T1000 (cell line): ENCODE data around the gene ILKAP.
"Not testable (repeated sequence)": the region's sequence is repeated elsewhere in the genome, so short reads cannot be mapped to it uniquely, and the experiment has no call there.

Source experiments
- DNase-seq: peaks from one replicate; lab custom pipeline; 2025; ENCODE audit warnings: mixed read lengths; lab: John Stamatoyannopoulos, UW

The ILKAP gene

DNA sequence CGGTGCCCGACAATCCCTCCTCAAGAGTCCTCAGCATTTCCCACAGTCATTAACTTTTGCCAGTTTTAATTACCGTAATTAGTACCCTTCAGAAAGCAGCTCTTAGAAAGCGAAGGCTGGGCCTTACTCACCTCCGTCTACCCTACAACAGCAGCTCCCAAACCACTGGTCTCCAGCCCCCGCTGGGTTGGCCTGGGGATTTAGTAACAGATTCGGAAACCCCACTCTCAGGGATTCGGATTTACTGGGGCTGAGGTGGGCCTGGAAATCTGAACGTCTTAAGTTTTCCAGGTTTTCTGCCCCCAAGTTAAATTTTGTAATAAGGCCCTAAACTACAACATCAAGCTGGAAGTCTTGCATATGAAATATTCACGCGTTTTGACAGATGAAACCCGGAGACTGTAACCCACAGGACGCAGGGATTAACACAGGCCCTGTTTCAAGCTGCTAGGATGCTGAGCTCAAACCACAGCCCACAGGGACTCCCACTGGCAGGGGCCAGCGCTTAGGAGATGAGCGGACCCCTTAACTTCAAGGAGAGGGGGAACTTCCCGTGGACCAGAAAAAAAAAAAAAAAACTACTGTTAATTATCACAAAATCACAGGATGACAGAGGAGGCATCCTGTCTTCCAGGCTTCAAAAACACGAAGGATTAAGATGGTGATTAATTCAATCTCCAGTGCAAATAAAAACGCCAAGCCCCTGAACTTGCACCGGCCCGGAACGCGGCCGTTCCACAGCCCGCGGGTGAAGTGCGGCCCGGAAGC, 985 bp downstream of the ILKAP start:
- no peak for DNase-seq

DNA sequence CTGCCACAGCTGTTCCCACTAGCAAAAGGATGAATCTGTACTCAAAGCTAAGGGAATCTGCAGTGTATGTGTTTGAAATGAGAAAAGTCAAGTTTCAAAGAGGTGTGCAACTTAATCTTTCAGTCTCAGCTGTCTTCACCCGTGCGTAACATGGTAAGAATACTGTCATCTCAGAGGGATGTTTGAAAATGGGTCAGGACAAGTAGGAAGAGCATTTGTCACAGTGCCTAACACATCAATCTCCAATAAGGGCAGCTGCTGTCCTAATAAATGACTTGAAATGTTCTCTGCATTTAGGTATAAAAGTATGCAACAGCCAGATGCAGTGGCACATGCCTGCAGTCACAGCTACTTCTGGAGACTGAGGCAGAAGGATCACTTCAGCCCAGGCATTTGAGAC, 13.1 kb downstream of the ILKAP start:
- no peak for DNase-seq

DNA sequence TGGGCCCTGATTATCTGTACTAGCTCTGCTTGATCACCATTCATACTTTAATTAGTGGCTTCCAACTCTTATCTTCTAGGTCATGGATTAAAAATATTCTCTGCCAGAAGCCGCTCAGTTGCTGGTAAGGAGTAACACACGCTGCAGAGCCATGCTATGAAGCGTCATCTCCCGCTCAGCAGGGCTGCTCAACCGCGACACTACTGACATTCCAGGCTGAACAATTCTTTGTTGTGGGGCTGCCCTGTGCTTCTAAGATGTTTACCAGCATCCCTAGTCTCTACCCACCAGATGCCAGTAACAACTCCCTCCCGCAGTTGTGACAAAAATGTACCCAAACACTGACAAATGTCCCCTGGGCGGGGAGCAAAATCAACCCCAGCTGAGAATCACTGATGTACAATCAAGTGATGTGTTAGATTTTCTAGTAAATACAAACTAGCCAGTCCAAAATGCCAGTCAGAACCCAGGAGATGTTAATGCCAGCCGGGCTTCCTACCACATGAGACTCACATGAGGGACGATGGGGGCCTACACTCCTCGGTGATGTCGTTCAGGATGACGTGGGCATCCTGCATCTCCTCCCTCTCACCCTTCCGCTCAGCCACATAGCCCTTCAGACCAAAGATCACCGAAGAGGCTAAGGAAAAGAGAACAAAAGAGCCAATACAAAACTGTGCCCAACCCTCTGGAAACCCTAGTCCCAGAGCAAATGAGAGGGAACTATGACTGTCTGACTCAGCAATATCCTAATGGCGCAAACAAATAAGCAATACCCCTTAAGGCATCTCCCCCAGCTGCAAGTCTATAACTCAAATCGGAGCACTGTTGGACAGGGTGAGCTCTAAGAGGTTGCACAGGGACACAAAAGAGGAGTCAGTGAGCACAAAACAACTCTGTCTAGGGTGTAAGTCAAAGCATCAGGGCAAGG, 15.6 kb downstream of the ILKAP start:
- no peak for DNase-seq

DNA sequence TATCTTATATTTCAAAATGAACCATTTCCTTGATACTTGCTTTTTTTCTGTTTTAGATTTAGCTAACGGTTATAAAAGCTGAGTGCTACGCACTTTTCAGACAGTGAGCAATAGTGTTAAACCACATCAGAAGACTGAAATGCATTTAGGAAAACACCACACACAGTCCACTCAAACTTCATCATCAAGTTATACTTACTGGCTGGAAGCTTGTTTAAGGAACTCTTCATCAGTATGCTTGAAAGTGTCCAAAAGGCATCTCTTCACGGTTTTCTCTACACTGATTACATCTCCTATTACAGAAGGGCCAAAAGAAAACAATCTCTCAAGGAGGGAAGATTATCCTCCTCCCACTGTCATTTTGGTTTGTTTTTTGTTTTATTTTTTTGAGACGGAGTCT, 19.7 kb downstream of the ILKAP start:
- no peak for DNase-seq

GRCh38 chr2:238182362-238182761, 21.1 kb downstream of the ILKAP start:
- no peak for DNase-seq

DNA sequence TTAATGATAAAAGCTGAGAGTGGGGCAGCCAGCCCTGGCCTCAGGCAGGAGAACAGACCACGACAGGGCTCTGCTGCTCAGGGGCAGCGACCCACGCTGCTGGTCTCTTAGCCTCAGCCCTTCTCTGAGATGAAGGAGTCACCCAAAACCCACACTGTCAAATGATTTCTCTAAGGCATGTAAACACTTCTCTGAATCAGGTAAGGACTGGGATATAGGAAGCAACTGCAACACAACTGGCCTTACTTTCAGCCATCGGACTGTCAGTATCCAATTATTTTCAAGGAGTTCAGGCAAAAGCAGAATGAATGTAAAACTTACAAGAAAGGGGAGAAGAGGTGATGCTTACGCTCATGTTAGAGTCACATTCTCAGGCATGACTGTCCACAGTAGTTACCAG, 22.9 kb downstream of the ILKAP start:
- DNase-seq: no peak

DNA sequence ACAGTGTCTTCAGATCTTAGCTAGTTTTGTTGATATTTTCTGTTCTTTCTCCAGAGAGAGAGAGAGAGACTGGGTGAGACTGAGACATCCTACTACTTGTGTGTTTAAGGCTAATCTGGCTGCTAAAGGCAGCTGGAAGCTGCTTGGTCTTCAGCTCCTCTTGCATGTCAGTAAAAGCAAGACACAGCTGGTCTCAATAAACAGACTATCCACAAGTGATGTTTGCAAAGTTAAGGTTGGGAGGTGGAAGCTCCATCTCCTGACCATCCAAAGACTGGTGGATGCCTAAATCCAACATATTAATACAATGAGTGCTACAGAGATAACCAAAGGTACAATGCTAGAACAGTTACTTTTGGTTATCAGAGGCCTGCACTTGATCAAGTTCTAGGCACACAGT, 26.9 kb downstream of the ILKAP start:
- DNase-seq: no peak

DNA sequence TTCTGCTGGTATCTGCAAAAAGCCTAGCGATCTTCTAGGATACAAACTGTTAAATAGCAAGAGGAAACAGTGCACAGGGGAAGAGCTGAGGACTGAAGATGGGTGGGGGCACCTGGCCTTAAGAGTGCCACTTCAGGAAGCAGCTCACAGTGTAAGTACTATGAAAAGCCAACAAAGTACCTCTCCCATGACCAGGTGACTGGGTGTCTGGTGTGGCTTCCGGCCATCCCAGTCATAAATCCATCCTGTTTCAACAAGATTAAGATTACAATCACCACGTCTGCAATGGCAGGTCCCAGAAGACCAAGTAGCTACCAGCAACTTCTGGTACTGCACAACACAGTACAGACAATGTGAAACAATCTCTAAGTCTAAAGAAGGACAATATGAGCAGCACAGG, 28.8 kb downstream of the ILKAP start:
- DNase-seq: no peak

GRCh38 chr2:238174291-238174690, 29.2 kb downstream of the ILKAP start:
- no peak for DNase-seq

- no peak for DNase-seq
Observed at GRCh38 chr2:238173692-238174091, 29.8 kb downstream of the ILKAP start.

DNA sequence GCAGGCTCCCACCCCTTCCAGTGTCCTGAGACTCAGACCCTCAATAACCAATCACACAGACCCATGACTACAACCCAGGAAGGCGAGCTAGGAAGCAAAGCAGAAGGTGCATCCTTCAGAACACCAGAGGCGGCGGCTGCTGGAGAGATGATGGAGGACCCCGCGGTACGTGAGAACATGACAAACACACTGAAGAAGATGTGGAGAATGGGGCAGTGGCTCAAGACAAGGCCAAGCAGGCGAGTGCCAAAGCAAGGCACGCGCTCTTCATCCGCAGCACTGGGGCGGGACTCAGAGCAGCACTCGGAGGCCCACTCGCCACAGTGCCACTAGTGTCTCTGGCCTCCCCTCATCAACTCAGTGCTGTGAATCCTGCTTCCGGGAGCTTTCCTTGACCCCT, 31.1 kb downstream of the ILKAP start:
- no peak for DNase-seq

DNA sequence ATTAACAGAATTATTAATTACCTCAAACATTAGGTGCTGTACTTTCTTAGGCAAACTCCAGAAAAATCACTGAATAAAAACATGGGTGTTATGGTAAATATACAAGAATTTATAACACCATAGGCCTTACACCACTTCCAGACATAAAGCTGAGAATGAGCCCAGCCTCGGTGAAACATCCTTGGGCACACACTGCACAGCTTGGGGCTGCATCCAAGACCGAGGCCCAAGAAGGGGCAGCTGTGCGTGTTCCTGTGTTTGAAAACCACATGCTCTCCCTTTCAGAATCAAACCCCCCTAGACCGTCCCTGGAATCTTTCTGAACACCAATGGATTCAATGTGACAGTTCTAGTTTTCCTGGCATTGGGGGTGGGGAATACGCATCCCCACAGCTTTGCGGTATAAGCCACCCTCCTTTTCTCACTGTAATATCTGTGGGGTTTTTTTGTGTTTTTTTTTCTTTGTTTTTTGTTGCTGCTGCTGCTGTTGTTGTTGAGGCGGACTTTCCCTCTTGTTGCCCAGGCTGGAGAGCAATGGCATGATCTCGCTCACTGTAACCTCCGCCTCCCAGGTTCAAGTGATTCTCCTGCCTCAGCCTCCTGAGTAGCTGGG, 31.8 kb downstream of the ILKAP start:
- no peak for DNase-seq

DNA sequence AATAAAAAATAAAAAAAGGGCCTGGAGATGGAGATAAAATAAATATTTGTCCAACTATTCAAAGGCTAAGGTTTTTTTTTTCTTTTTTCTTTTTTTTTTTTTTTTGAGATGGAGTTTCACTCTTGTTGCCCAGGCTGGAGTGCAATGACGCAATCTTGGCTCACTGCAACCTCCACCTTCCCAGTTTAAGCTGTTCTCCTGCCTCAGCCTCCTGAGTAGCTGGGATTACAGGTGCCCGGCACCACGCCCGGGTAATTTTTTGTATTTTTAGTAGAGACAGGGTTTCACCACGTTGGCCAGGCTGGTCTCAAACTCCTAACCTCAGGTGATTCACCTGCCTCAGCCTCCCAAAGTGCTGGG, 32.4 kb downstream of the ILKAP start:
- not testable (repeated sequence) for DNase-seq

DNA sequence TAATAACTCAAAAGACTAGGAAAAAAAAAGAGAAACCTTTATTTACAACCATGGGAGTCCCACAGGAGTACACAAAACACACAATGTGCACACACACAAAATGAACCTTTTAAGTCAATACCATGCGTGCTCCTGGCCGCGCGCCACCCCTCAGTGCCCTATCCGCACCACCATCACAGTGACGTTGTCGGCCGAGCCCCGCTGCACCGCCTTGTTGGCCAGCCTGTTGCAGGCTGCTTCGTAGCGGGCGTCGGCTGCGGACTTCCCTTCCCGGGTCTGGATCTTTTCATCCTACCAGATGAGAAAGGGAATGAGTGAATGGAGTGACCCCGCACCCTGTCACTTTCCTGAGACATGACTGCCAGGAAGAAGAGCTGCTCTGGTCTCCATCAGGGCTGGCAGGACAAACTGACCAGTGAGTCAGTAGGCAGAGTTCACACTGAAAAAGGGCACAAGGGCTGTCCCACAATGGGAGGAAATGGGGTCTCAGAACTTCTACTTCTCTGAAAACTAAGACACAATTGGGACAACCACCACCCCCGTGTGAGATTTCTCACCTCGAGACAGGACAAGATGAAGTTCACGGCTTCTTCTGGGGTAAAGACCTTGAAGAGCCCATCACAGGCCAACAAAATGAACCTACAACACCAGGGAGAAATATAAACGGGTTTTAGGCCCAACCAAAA, 33.0 kb downstream of the ILKAP start:
- no peak for DNase-seq

GRCh38 chr2:238169708-238170251, 33.7 kb downstream of the ILKAP start:
- DNase-seq: peak; percentile 22

- peak; percentile 20 for DNase-seq
Observed at GRCh38 chr2:238169048-238169707, 34.3 kb downstream of the ILKAP start.

DNA sequence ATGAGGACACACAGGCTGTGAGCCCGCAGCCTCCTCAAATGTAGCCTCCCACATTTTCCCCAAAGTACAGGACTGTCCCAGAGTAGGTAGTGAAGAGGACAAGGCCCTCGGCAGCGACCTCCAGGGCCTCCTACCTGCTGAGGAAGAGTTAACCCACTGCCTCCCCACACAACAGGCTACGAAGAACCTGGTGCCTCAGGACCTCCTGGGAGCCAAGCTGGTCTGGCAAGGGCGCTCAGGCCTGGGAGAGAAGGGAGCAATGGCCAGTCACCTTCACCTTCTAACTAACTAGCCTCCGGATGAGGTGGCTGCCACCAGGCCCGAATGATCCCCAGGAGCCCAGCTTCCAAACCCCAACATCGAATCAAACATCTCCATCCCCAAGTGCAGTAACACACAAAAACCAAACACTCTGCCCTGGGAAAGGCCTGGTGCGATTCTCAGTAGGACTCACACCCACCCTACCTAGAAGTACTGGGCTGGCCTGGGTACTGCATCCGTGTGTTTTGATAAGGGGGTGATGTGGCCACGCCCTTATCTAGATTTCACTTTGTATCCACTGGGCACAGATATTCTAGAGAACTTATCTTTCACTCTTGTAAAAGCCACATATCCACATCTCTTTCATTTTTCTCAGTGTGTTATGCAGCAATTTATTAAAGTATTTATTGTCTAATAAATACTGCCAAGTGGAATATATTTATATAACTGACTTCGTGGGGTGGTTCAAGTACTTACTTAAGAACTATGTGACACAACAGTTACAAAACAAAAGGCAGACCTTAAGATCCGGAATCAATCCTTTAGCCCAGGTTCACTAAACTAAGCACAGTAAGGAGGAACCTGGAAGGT, 35.1 kb downstream of the ILKAP start:
- DNase-seq: no peak

DNA sequence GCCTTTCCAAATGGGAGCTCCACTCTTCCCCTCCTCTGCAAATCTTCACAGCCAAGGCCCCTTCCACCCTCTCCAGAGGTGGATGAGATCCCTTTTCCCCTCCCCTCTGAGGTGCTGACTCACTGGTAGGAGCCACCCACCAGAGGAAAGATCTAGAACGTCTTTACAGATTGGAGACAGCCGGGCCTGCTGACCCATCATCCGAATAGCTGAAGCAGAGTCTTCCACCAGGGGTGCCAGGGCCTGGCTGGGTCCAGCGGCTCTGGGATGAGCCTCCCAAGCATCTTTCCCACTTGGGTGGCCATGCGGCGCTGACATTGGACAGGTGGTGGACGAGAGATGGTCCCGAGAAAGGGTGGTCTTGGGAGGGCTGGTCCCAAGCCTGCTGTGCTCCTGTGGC, 35.7 kb downstream of the ILKAP start:
- no peak for DNase-seq

DNA sequence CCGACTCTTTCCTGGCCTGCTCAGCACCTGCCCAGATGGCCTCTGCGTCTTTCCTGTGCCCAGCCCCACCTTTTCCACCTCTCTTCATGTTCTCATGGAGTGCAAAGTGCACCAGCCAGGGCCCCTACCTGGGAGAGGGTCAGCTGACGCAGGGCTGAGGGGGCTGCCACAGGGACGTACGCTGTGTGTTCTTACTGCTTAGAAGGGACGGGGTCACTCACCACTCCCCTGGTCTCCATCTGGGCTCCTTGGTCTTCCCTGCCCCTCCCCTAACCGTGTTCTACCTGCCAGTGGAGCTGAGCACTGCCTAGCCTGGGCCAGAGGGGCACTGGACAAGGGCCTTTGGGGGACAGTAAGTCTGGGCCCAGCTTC, 36.2 kb downstream of the ILKAP start:
- no peak for DNase-seq
